ENCODE measurements around the gene RDH12. TPM values are rescaled to one million over a fixed set of nuclear protein-coding genes. Genes with fewer than 3 reads are reported as not detected.
A peak's percentile ranks its signal among the peaks of the same experiment; 100 is the strongest.

Gene RDH12
- total RNA-seq, 3 donors from 2014 or later (not counting 1 experiment from before 2014, with no cell fraction given) = not detected

DNA sequence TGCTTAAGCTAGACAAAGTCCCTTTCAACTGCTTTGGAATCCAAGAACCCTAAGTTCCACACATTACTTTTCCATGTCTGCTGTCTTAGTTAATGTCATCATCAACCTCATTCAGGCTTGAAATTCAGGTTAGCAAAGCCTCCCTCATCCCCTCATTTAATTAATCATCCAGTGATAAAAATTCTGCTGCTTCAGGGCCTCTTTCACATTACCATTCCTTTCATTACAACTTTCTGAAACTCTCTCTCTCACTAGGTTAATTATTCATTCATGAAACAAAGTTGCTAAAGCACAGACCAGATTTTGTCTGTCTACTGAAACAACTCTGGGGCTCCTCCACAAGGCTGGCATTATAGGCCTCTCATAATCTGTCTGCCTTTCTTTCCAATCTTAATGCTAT, 17.8 kb upstream of the RDH12 start:
- no peaks in the 10 kb centered on the region for H3K9me3 ChIP-seq (ENCODE audit: control insufficient read depth, insufficient read depth, low read length)
- DNase-seq = no peak
- ATAC-seq = no peak
- H3K9me3 Mint-ChIP-seq = no peaks in the 10 kb centered on the region
- no peak overlapping the region for H3K27ac ChIP-seq (ENCODE audit: low read length)
- peaks cover 4 to 5% of the 10 kb centered on the region in 2 donors for H3K4me1 Mint-ChIP-seq
- peaks cover 48% of the 10 kb centered on the region for H3K36me3 ChIP-seq (ENCODE audit: control insufficient read depth, insufficient read depth, low read length)
- H3K27ac Mint-ChIP-seq = no peak overlapping the region
- intact Hi-C loops (cut with micrococcal nuclease) = no loop called here
- TF ChIP-seq, protein P1, sequence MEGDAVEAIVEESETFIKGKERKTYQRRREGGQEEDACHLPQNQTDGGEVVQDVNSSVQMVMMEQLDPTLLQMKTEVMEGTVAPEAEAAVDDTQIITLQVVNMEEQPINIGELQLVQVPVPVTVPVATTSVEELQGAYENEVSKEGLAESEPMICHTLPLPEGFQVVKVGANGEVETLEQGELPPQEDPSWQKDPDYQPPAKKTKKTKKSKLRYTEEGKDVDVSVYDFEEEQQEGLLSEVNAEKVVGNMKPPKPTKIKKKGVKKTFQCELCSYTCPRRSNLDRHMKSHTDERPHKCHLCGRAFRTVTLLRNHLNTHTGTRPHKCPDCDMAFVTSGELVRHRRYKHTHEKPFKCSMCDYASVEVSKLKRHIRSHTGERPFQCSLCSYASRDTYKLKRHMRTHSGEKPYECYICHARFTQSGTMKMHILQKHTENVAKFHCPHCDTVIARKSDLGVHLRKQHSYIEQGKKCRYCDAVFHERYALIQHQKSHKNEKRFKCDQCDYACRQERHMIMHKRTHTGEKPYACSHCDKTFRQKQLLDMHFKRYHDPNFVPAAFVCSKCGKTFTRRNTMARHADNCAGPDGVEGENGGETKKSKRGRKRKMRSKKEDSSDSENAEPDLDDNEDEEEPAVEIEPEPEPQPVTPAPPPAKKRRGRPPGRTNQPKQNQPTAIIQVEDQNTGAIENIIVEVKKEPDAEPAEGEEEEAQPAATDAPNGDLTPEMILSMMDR (IDR thresholded peaks at IDR 0.05) = no peak
- peaks cover 7% of the 10 kb centered on the region for H3K36me3 Mint-ChIP-seq
- no peak overlapping the region for H3K4me3 ChIP-seq (ENCODE audit: low read length)
- H3K4me3 Mint-ChIP-seq = no peak overlapping the region
- no peaks in the 10 kb centered on the region for H3K4me1 ChIP-seq (ENCODE audit: control insufficient read depth, insufficient read depth, low read length)
- no peaks in the 10 kb centered on the region for H3K27me3 Mint-ChIP-seq (ENCODE audit: low read depth in 2 of 2)
- no peaks in the 10 kb centered on the region for H3K27me3 ChIP-seq (ENCODE audit: control insufficient read depth, insufficient read depth, low read length)

DNA sequence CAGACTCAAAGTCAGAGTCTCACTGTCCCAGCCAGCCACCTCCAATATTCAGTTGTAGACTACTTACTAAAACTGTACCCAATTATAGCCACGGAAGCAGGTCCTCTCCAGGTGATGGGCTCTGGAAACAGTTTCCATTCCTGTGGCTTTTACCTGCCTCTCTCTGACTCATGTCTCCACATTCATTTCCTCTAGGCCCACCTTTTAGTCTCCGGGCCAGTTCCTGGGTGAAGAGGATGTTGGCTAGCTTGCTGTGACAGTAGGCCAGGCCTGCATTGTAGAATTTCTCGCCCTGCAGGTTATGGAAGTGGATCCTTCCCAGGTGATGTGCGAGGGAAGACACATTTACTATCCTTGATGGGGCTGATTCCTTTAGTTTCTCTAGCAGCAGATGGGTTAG, 11.7 kb upstream of the RDH12 start:
- no peak for DNase-seq
- no peak overlapping the region for H3K27ac Mint-ChIP-seq
- intact Hi-C loops (cut with micrococcal nuclease) = no loop called here

DNA sequence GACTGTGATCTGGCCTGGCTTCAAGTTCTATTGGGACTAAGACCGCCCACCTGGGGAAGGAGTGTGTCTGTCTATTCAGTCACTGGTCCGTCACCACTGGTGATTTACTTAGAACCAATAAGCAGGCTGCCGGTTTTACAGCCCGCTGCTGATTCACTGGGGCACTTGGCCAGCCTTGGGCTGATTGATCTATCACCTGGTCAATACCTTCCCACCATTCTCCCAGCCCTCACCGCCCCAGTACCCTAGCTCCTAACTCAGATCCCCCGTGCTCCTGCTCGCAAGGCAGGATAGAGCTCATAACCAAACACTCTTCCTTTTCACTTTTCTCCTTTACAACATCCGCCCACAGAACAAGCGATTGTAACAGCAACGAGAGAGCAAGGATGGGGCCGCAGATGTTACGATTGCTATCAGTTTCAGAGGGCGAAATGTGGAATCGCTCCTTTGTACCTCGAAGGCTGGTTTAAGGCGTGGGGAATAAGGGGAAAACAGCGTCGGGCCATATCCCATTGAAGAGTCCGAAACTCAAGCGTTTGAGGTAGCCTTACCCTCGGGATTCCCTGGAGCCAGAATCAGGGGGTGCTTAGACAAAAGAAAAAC, 6.8 kb upstream of the RDH12 start:
- no peaks in the 10 kb centered on the region for H3K9me3 Mint-ChIP-seq
- no peaks in the 10 kb centered on the region for H3K27me3 ChIP-seq (ENCODE audit: control insufficient read depth, insufficient read depth, low read length)

More for the DNA sequence above, 11.7 kb upstream of the RDH12 start:
- H3K9me3 ChIP-seq (ENCODE audit: control insufficient read depth, insufficient read depth, low read length) = no peaks in the 10 kb centered on the region
- H3K27me3 Mint-ChIP-seq (ENCODE audit: low read depth in 2 of 2) = no peaks in the 10 kb centered on the region
- 98% methylated on average over 3 of the region's 4 CpGs for WGBS (ENCODE audit: insufficient coverage)
- H3K4me1 Mint-ChIP-seq = peaks cover 13% of the 10 kb centered on the region in 2 donors
- peaks cover 5% of the 10 kb centered on the region for H3K4me1 ChIP-seq (ENCODE audit: control insufficient read depth, insufficient read depth, low read length)
- no peak overlapping the region for H3K4me3 ChIP-seq (ENCODE audit: low read length)
- TF ChIP-seq, protein P1 (IDR thresholded peaks at IDR 0.05) = no peak
- H3K9me3 Mint-ChIP-seq = no peaks in the 10 kb centered on the region
- H3K36me3 ChIP-seq (ENCODE audit: control insufficient read depth, insufficient read depth, low read length) = peaks cover 55% of the 10 kb centered on the region
- no peak overlapping the region for H3K27ac ChIP-seq (ENCODE audit: low read length)
- H3K27me3 ChIP-seq (ENCODE audit: control insufficient read depth, insufficient read depth, low read length) = no peaks in the 10 kb centered on the region
- peaks cover 28% of the 10 kb centered on the region for H3K36me3 Mint-ChIP-seq
- no peak for ATAC-seq
- H3K4me3 Mint-ChIP-seq = no peak overlapping the region

More for the DNA sequence above, 6.8 kb upstream of the RDH12 start:
- intact Hi-C loops (cut with micrococcal nuclease) = loop anchor here (1.0 to 2.0 kb wide), 2 partner anchors 21 to 76 kb away; partner anchors contain the start of genes ARG2 and VTI1B
- Histone ChIP-seq H3K9me3 (ENCODE audit: control insufficient read depth, insufficient read depth, low read length) (no peaks in the 10 kb centered on the region), H3K36me3 (ENCODE audit: control insufficient read depth, insufficient read depth, low read length) (peaks cover 19% of the 10 kb centered on the region), H3K4me1 (ENCODE audit: control insufficient read depth, insufficient read depth, low read length) (peaks cover 9% of the 10 kb centered on the region), H3K27ac (ENCODE audit: low read length) (peak overlapping the region; percentile 82), H3K4me3 (ENCODE audit: low read length) (peak overlapping the region; percentile 95)
- TF ChIP-seq, protein P1 (IDR thresholded peaks at IDR 0.05) = no peak
- Mint-ChIP-seq H3K4me3 (peak overlapping the region; percentile 96), H3K36me3 (peaks cover 13% of the 10 kb centered on the region), H3K4me1 (peaks cover 16 to 18% of the 10 kb centered on the region in 2 donors), H3K27ac (peak overlapping the region; percentile 94 to 99), H3K27me3 (ENCODE audit: low read depth in 2 of 2) (no peaks in the 10 kb centered on the region)
- DNase-seq (peak; percentile 52 to 81), ATAC-seq (peak; percentile 78 to 82 (median 79))
- WGBS (ENCODE audit: insufficient coverage) = under 1% methylated on average over 21 of the region's 21 CpGs
